Measurements from ENCODE around the gene BPIFB1. TPM values are rescaled to one million over a fixed set of nuclear protein-coding genes. Genes with fewer than 3 reads are reported as not detected.

Gene BPIFB1
- total and polyA plus RNA-seq, 2 of the 13 experiments (the other 11 are each of a cell fraction or from before 2014, with no cell fraction given), result 0.82 to 4.4 TPM

DNA sequence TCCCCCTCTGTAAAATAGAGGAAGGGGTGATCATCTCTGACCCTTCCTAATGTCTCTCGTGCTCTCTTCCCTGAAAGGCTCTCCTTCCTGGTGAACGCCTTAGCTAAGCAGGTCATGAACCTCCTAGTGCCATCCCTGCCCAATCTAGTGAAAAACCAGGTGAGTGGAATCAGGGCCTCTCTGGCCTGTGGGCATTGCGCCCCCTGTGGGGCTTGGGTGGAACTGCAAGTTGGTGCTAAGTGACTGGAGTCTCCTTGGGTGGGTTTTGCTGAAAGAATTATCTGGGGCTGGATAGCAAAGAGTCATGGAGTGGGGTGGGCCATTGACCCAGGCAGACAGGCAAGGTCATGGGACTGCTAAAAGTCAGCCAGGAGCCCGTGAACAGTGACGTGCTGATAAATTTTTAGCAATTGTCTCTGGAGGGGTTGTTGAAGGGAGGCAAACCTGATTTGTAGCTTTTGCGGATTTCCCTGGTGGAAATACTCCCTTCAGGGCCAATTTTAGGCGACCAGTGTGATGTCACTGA lies 8.9 kb downstream of the BPIFB1 start (continued):
- TF ChIP-seq ZNF816 (CRISPR knock-in tag; IDR thresholded peaks at IDR 0.05; ENCODE audit: borderline replicate concordance), result no peak
- TF ChIP-seq ZNF558 (CRISPR knock-in tag; IDR thresholded peaks at IDR 0.05; ENCODE audit: borderline replicate concordance), result no peak
- no peak for TF ChIP-seq ZNF354B (CRISPR knock-in tag; IDR thresholded peaks at IDR 0.05)
- TF ChIP-seq, protein P1, sequence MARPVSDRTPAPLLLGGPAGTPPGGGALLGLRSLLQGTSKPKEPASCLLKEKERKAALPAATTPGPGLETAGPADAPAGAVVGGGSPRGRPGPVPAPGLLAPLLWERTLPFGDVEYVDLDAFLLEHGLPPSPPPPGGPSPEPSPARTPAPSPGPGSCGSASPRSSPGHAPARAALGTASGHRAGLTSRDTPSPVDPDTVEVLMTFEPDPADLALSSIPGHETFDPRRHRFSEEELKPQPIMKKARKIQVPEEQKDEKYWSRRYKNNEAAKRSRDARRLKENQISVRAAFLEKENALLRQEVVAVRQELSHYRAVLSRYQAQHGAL (CRISPR knock-in tag; IDR thresholded peaks at IDR 0.05; ENCODE audit: not compliant biosample characterization), result no peak
- no peak for TF ChIP-seq TGIF2 (CRISPR knock-in tag; IDR thresholded peaks at IDR 0.05)
- TF ChIP-seq ZSCAN30 (CRISPR knock-in tag; IDR thresholded peaks at IDR 0.05), result no peak
- TF ChIP-seq, protein P2, sequence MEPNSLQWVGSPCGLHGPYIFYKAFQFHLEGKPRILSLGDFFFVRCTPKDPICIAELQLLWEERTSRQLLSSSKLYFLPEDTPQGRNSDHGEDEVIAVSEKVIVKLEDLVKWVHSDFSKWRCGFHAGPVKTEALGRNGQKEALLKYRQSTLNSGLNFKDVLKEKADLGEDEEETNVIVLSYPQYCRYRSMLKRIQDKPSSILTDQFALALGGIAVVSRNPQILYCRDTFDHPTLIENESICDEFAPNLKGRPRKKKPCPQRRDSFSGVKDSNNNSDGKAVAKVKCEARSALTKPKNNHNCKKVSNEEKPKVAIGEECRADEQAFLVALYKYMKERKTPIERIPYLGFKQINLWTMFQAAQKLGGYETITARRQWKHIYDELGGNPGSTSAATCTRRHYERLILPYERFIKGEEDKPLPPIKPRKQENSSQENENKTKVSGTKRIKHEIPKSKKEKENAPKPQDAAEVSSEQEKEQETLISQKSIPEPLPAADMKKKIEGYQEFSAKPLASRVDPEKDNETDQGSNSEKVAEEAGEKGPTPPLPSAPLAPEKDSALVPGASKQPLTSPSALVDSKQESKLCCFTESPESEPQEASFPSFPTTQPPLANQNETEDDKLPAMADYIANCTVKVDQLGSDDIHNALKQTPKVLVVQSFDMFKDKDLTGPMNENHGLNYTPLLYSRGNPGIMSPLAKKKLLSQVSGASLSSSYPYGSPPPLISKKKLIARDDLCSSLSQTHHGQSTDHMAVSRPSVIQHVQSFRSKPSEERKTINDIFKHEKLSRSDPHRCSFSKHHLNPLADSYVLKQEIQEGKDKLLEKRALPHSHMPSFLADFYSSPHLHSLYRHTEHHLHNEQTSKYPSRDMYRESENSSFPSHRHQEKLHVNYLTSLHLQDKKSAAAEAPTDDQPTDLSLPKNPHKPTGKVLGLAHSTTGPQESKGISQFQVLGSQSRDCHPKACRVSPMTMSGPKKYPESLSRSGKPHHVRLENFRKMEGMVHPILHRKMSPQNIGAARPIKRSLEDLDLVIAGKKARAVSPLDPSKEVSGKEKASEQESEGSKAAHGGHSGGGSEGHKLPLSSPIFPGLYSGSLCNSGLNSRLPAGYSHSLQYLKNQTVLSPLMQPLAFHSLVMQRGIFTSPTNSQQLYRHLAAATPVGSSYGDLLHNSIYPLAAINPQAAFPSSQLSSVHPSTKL (CRISPR knock-in tag; IDR thresholded peaks at IDR 0.05), result peak; percentile 28; the same call in 1 of the 2 replicates
- TF ChIP-seq ZNF432 (CRISPR knock-in tag; IDR thresholded peaks at IDR 0.05; ENCODE audit: borderline replicate concordance), result no peak
- TF ChIP-seq MTA3 (CRISPR knock-in tag; IDR thresholded peaks at IDR 0.05), result no peak
- no peak for TF ChIP-seq CBX1 (IDR thresholded peaks at IDR 0.05; ENCODE audit: low read depth)
- TF ChIP-seq ZNF674 (CRISPR knock-in tag; IDR thresholded peaks at IDR 0.05; ENCODE audit: low read depth), result no peak
- no peak for TF ChIP-seq E2F2 (CRISPR knock-in tag; IDR thresholded peaks at IDR 0.05; ENCODE audit: borderline replicate concordance)
- TF ChIP-seq KDM3A (CRISPR knock-in tag; IDR thresholded peaks at IDR 0.05; ENCODE audit: low read depth), result 0 out of 2 replicates have a peak, but pooled peaks have one; percentile 44
- no peak for TF ChIP-seq ZFP1 (CRISPR knock-in tag; IDR thresholded peaks at IDR 0.05)
- TF ChIP-seq ZNF503 (CRISPR knock-in tag; IDR thresholded peaks at IDR 0.05), result no peak
- TF ChIP-seq MBNL3 (CRISPR knock-in tag; conservative IDR thresholded peaks at IDR 0.05), result no peak
- no peak for TF ChIP-seq NFKB2 (CRISPR knock-in tag; IDR thresholded peaks at IDR 0.05; ENCODE audit: borderline replicate concordance)
- TF ChIP-seq TBX3 (IDR thresholded peaks at IDR 0.05; ENCODE audit: borderline replicate concordance), result no peak
- TF ChIP-seq ZBTB34 (CRISPR knock-in tag; IDR thresholded peaks at IDR 0.05), result no peak
- no peak for TF ChIP-seq ZC3H4 (CRISPR knock-in tag; IDR thresholded peaks at IDR 0.05; ENCODE audit: borderline replicate concordance)
- TF ChIP-seq MBD4 (IDR thresholded peaks at IDR 0.05; ENCODE audit: borderline replicate concordance, low read length), result no peak

All from HepG2 (cell line).